Measurements from ENCODE around the gene SLC16A11.
"Not testable (repeated sequence)": the region's sequence is repeated elsewhere in the genome, so short reads cannot be mapped to it uniquely, and the experiment has no call there.

SLC16A11 gene

GRCh38 chr17:7043497-7044198, at the start of gene SLC16A11:
SLC16A11 (minus strand) TSS chr17:7044092; CDS start chr17:7043513, 579 bp downstream.
- TF ChIP-seq CTCF (IDR thresholded peaks at IDR 0.05; ENCODE audit: low read depth, low read length): no peak
- DNase-seq (ENCODE audit: extremely low read depth, low read depth): no peak

- DNase-seq (ENCODE audit: extremely low read depth, low read depth): not testable (repeated sequence)
Observed at GRCh38 chr17:7091311-7092005, 47.6 kb upstream of the SLC16A11 start.

GRCh38 chr17:7089570-7089969, 45.7 kb upstream of the SLC16A11 start:
- DNase-seq (ENCODE audit: extremely low read depth, low read depth): not testable (repeated sequence)

- DNase-seq (ENCODE audit: extremely low read depth, low read depth): not testable (repeated sequence)
Observed at GRCh38 chr17:7088442-7088841, 44.5 kb upstream of the SLC16A11 start.

GRCh38 chr17:7084088-7084487, 40.2 kb upstream of the SLC16A11 start:
- no peak for TF ChIP-seq CTCF (IDR thresholded peaks at IDR 0.05; ENCODE audit: low read depth, low read length)
- DNase-seq (ENCODE audit: extremely low read depth, low read depth): no peak

GRCh38 chr17:7083592-7083991, 39.7 kb upstream of the SLC16A11 start:
- TF ChIP-seq CTCF (IDR thresholded peaks at IDR 0.05; ENCODE audit: low read depth, low read length): no peak
- DNase-seq (ENCODE audit: extremely low read depth, low read depth): no peak

- DNase-seq (ENCODE audit: extremely low read depth, low read depth): no peak
Observed at GRCh38 chr17:7081341-7082062, 37.6 kb upstream of the SLC16A11 start.

GRCh38 chr17:7080456-7081041, 36.7 kb upstream of the SLC16A11 start:
- DNase-seq (ENCODE audit: extremely low read depth, low read depth): no peak

More at GRCh38 chr17:7081341-7082062, 37.6 kb upstream of the SLC16A11 start:
- TF ChIP-seq CTCF (IDR thresholded peaks at IDR 0.05; ENCODE audit: low read depth, low read length): no peak

More at GRCh38 chr17:7080456-7081041, 36.7 kb upstream of the SLC16A11 start:
- TF ChIP-seq CTCF (IDR thresholded peaks at IDR 0.05; ENCODE audit: low read depth, low read length): no peak
